CD4-positive, alpha-beta T cell (primary cell): ENCODE results near the gene CMC2. TPM values are rescaled to one million over a fixed set of nuclear protein-coding genes. Genes with fewer than 3 reads are reported as not detected.

ENCODE experiments used
- ATAC-seq: fragments of 200-7000 bp; cut with Tn5 transposase; one replicate; pipeline ENCODE4 v1.10.0; 2022; ENCODE audit warnings: mild to moderate bottlenecking; ENCODE audit not compliant: poor library complexity
- CTCF ChIA-PET: fragments of 350-600 bp; sonication (Branson Sonifier 250); formaldehyde crosslinking; loops from one replicate; lab custom pipeline; 2021; ENCODE audit warnings: antibody characterized with exemption, inconsistent platforms; lab: Charles Lee
- POLR2A ChIA-PET: fragments of 350-600 bp; sonication (Branson Sonifier 250); formaldehyde crosslinking; loops from one replicate; lab custom pipeline; 2021; ENCODE audit warnings: antibody characterized with exemption, inconsistent platforms; lab: Charles Lee
- DNase-seq, 14 experiments: peaks; one replicate each; pipeline ENCODE4 v3.0.0-alpha.2; 2013 to 2020; ENCODE audit warnings: mixed read lengths in 2 of 14
- H3K27ac ChIP-seq, 2 donors: one replicate each; pipeline versions ENCODE4 v1.5.1 to v1.7.0; 2013; ENCODE audit warnings: low read length in 2 of 2, low read depth in 1 of 2, mild to moderate bottlenecking in 1 of 2
- H3K27me3 ChIP-seq, 2 experiments: 1 replicate in 1 of 2; 2 replicates in 1 of 2; pipeline versions ENCODE4 v1.6.1 to v1.7.0; 2013; ENCODE audit warnings: low read length in 2 of 2, control low read depth in 1 of 2, mild to moderate bottlenecking in 1 of 2, moderate library complexity in 1 of 2; ENCODE audit not compliant: insufficient read depth in 2 of 2, control insufficient read depth in 1 of 2
- H3K36me3 ChIP-seq: one replicate; pipeline ENCODE4 v1.6.1; 2013; ENCODE audit warnings: low read length, control low read depth; ENCODE audit not compliant: insufficient read depth
- H3K4me1 ChIP-seq: one replicate; pipeline ENCODE4 v1.6.1; 2013; ENCODE audit warnings: low read length, control low read depth; ENCODE audit not compliant: insufficient read depth
- H3K4me3 ChIP-seq: one replicate; pipeline ENCODE4 v1.5.1; 2013; ENCODE audit warnings: mild to moderate bottlenecking, low read length, moderate library complexity
- H3K9me3 ChIP-seq, 2 experiments: 1 replicate in 1 of 2; 2 replicates in 1 of 2; pipeline versions ENCODE4 v1.6.1 to v1.7.0; 2013; ENCODE audit warnings: low read length in 2 of 2, mild to moderate bottlenecking in 2 of 2, control low read depth in 1 of 2, moderate library complexity in 1 of 2; ENCODE audit not compliant: control insufficient read depth in 1 of 2, insufficient read depth in 1 of 2
- H3K27ac Mint-ChIP-seq: one replicate; pipeline ENCODE4 v1.8.0; 2020; ENCODE audit warnings: mixed read lengths
- H3K27me3 Mint-ChIP-seq: one replicate; pipeline ENCODE4 v1.8.0; 2021; ENCODE audit warnings: mixed read lengths
- H3K36me3 Mint-ChIP-seq: one replicate; pipeline ENCODE4 v1.8.0; 2021; ENCODE audit warnings: low read depth, mixed read lengths
- H3K4me1 Mint-ChIP-seq: one replicate; pipeline ENCODE4 v1.8.0; 2021; ENCODE audit warnings: low read depth, mixed read lengths
- H3K4me3 Mint-ChIP-seq: one replicate; pipeline ENCODE4 v1.8.0; 2020; ENCODE audit warnings: mild to moderate bottlenecking, mixed read lengths
- H3K9me3 Mint-ChIP-seq: one replicate; pipeline ENCODE4 v1.8.0; 2020; ENCODE audit warnings: mixed read lengths
- intact Hi-C, 2 experiments: fragments of 100-400 bp; cut with DNase I in 1 of 2; cut with micrococcal nuclease in 1 of 2; formaldehyde crosslinking; loops; one replicate each; pipeline versions ENCODE4 v1.15.1 to v1.9.0; 2023 to 2025; cut with DNase I, micrococcal nuclease
- total RNA-seq, 174 experiments: library from RNA in 2 of 174; stranded (reverse) in 2 of 174; gene quantifications; one replicate each; pipeline ENCODE4 v1.2.3 and lab custom pipeline; 2021 to 2026
- TF ChIP-seq, protein P1 (sequence below): fragments of 200-600 bp; IDR thresholded peaks from one replicate; pipeline ENCODE4 v1.8.0; 2022; ENCODE audit warnings: antibody characterized with exemption, mild to moderate bottlenecking

The CMC2 gene
- total RNA-seq, 2 experiments from 2014 or later, result 67.7 to 68.8 TPM

DNA sequence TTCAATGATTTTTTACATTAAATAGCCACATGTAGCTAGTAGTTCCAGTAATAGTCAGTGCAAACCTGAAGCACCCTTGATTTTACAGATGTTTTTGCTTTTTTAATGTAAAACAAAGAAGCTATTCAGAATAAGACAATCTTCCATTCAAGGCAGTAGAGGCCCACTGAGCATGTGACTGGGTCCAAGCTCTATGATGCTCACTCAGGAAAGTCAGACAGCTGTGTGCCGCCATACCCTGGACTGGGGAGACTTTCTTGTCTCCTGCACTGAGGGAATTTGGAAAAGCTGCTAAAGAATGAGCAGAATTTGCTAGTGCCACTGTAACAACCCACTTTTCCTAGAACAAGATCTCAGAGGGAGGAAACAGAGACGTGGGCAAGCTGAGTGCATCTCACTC lies 11.8 kb upstream of the CMC2 start:
- DNase-seq (no peak), ATAC-seq (no peak)
- no peaks in the 10 kb centered on the region for H3K27me3 ChIP-seq
- H3K36me3 ChIP-seq, result peaks cover 20% of the 10 kb centered on the region
- CTCF ChIA-PET, result interaction anchor here (1.0 to 2.1 kb wide), 5 partner anchors 10 to 17 kb away, joined by 3 to 7 read pairs (median 4); partner anchors contain the start of gene ATMIN
- H3K9me3 ChIP-seq, result no peaks in the 10 kb centered on the region
- POLR2A ChIA-PET, result interaction anchor here (0.6 to 1.5 kb wide), 2 partner anchors 18 to 187 kb away, joined by 3 to 4 read pairs; no protein-coding TSS in a partner anchor
- Mint-ChIP-seq H3K27ac (no peak overlapping the region), H3K36me3 (peaks cover 18% of the 10 kb centered on the region), H3K9me3 (no peaks in the 10 kb centered on the region), H3K4me3 (no peak overlapping the region), H3K4me1 (no peaks in the 10 kb centered on the region), H3K27me3 (no peaks in the 10 kb centered on the region)
- no peak overlapping the region for H3K4me3 ChIP-seq
- H3K27ac ChIP-seq, result no peak overlapping the region
- intact Hi-C loops, result loop anchor here in 1 of 2 experiments (10.0 kb wide), 1 partner anchor 606 kb away; no protein-coding TSS in a partner anchor
- no peaks in the 10 kb centered on the region for H3K4me1 ChIP-seq
- TF ChIP-seq, protein P1, sequence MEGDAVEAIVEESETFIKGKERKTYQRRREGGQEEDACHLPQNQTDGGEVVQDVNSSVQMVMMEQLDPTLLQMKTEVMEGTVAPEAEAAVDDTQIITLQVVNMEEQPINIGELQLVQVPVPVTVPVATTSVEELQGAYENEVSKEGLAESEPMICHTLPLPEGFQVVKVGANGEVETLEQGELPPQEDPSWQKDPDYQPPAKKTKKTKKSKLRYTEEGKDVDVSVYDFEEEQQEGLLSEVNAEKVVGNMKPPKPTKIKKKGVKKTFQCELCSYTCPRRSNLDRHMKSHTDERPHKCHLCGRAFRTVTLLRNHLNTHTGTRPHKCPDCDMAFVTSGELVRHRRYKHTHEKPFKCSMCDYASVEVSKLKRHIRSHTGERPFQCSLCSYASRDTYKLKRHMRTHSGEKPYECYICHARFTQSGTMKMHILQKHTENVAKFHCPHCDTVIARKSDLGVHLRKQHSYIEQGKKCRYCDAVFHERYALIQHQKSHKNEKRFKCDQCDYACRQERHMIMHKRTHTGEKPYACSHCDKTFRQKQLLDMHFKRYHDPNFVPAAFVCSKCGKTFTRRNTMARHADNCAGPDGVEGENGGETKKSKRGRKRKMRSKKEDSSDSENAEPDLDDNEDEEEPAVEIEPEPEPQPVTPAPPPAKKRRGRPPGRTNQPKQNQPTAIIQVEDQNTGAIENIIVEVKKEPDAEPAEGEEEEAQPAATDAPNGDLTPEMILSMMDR, result no peak

DNA sequence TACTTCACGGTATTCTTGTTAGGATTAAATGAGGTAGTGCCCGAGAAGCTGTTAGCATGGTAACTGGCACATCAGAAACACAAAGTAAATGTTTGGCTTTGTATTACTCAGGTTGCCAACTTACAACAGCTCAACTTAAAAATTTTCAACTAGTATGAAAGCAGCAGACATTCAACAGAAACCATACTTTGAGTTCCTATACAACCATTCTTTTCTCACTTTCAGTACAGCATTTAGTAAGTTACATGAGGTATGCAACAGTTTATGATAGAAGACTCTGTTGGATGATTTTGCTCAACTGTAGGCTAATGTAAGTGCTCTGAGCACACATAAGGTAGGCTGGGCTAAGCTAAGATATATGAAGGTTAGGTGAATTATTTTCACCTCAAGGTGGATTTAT lies 8.0 kb upstream of the CMC2 start:
- H3K4me1 ChIP-seq, result no peaks in the 10 kb centered on the region
- H3K9me3 ChIP-seq, result no peaks in the 10 kb centered on the region
- ChIA-PET POLR2A (no interaction called here), CTCF (interaction anchor here (1.1 to 1.3 kb wide), 2 partner anchors 10 to 21 kb away, joined by 3 to 6 read pairs; partner anchors contain the start of gene ATMIN)
- H3K4me3 ChIP-seq, result no peak overlapping the region
- no peak overlapping the region for H3K4me3 Mint-ChIP-seq
- intact Hi-C loops, result loop anchor here in 1 of 2 experiments (10.0 kb wide), 1 partner anchor 610 kb away; no protein-coding TSS in a partner anchor
- H3K27me3 ChIP-seq, result no peaks in the 10 kb centered on the region
- H3K27me3 Mint-ChIP-seq, result no peaks in the 10 kb centered on the region
- H3K4me1 Mint-ChIP-seq, result no peaks in the 10 kb centered on the region
- TF ChIP-seq, protein P1, result no peak
- no peak for DNase-seq
- H3K27ac ChIP-seq, result no peak overlapping the region
- no peak overlapping the region for H3K27ac Mint-ChIP-seq
- peaks cover 11% of the 10 kb centered on the region for H3K36me3 Mint-ChIP-seq
- peaks cover 4% of the 10 kb centered on the region for H3K36me3 ChIP-seq
- ATAC-seq, result no peak
- no peaks in the 10 kb centered on the region for H3K9me3 Mint-ChIP-seq

DNA sequence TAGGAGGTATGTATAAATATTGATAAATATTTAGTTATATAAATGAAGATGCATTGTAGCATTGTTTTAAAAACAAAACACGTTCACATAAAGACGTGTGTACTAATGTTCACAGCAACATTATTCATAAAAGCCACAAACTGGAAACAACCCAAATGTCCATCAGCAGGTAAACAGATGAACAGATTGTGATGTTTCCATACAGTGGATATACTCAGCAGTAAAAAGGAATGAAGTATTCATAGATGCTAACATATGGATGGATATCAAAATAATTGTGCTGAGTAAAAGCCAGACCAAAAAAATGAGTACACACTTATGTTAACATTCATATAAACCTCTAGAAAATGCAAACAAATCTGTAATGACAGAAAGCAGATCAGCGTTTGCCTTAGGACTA lies 6.3 kb upstream of the CMC2 start:
- TF ChIP-seq, protein P1, result no peak
- no peaks in the 10 kb centered on the region for H3K4me1 Mint-ChIP-seq
- no peaks in the 10 kb centered on the region for H3K27me3 Mint-ChIP-seq

More for the DNA sequence above, 6.3 kb upstream of the CMC2 start:
- Histone ChIP-seq H3K36me3 (peaks cover 4% of the 10 kb centered on the region), H3K27ac (no peak overlapping the region), H3K4me1 (peaks cover 5% of the 10 kb centered on the region), H3K27me3 (no peaks in the 10 kb centered on the region), H3K9me3 (no peaks in the 10 kb centered on the region), H3K4me3 (no peak overlapping the region)
- ChIA-PET POLR2A (no interaction called here), CTCF (no interaction called here)
- Mint-ChIP-seq H3K27ac (no peak overlapping the region), H3K36me3 (no peaks in the 10 kb centered on the region), H3K9me3 (no peaks in the 10 kb centered on the region), H3K4me3 (no peak overlapping the region)
- DNase-seq (no peak), ATAC-seq (no peak)
- intact Hi-C loops, result loop anchor here in 1 of 2 experiments (1.0 to 10.0 kb wide), 2 partner anchors 19 to 612 kb away; no protein-coding TSS in a partner anchor
